Dermis microvascular lymphatic vessel endothelial cell (primary cell): ENCODE results near the gene NLGN1. TPM values are rescaled to one million over a fixed set of nuclear protein-coding genes. Genes with fewer than 3 reads are reported as not detected.
"Not testable (repeated sequence)": the region's sequence is repeated elsewhere in the genome, so short reads cannot be mapped to it uniquely, and the experiment has no call there.

ENCODE experiments used
- DNase-seq, 2 donors: peaks; one replicate each; pipeline versions ENCODE4 v3.0.0 to v3.0.0-alpha.2; 2010; ENCODE audit warnings: low read depth in 2 of 2
- total RNA-seq: library from RNA; depleted of rRNA; stranded (reverse); fragments of >200 nt; gene quantifications from 2 replicates; pipeline ENCODE4 v1.2.1, GENCODE V29; 2014

Gene NLGN1
- total RNA-seq, 1 donor from 2014 or later, result 0.51 TPM

DNA sequence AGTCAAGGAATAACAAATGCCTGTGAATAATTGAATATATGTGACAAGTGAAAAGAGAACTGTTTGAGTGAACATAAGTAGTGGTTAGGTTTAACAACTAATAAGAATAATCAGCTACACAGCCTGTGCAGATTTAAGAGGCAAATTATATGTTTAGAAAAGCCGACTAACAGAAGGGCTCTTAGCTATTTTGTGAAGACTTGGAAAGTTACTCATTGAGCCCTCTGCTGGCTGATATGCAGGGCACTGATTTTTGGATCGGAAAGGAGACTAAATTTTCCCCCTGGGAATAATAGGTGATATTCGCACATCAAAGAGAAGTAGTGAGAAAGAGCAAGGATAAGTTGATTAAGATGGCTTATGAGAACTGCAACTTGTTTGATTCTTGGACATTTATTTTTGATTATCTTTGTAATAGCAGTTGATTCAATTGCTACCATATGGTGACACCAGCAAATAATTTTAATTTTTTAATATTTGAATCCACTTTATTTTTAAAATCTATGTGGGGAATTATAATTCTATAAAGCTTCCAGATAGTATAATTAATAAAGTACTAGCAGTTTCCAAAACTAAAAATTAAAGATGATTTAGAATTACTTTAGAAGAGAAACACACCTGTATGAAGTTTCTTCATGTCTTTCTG, 156.2 kb downstream of the NLGN1 start:
- peak in 1 of 2 donors; percentile 18 for DNase-seq

DNA sequence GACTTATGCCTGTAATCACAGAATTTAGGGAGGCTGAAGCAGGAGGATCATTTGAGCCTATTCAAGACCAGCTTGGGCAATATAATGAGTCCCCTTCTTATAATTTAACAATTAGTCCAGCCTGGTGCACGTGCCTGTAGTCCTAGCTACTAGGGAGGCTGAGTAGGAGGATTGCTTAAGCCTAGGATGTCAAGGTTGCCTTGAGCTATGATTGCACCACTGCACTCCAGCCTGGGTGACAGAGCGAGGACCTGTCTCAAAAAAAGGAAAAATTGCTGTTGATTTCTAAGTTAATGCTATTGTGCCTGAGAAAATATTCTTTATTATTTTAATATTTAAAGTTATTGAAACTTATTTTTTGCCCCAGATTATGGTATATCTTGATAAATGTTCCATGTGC, 159.0 kb downstream of the NLGN1 start:
- no peak for DNase-seq

DNA sequence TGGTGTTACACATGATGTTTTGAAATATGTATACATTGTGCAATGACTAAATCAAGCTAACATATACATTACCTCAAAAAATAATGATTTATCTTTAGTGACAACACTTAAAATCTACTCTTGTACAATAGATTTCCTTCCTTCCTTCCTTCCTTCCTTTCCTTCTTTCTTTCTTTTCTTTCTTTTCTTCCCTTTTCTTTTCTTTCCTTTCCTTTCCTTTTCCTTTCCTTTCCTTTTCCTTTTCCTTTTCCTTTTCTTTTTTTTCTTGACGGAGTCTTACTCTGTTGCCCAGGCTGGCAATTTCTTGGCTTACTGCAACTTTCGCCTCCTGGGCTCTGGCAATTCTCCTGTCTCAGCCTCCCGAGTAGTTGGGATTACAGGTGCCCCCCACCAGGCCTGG, 170.5 kb downstream of the NLGN1 start:
- DNase-seq, result no peak

DNA sequence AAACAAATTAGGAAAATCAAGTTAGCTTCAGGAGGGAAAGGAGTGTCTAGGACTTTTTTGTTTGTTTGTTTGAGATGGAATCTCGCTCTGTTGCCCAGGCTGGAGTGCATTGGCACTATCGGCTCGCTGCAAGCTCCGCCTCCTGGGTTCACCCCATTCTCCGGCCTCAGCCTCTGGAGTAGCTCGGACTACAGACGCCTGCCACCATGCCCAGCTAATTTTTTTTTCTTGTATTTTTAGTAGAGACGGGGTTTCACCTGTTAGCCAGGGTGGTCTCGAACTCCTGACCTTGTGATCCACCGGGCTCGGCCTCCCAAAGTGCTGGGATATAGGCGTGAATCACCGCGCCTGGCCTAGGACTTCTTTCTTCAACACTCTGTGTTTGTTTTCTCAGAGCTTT, 171.1 kb downstream of the NLGN1 start:
- no peak for DNase-seq

- DNase-seq, result no peak
Observed at GRCh38 chr3:173583496-173583895, 186.0 kb downstream of the NLGN1 start.

- peak in 1 of 2 donors; percentile 48 for DNase-seq
Observed at GRCh38 chr3:173584093-173584837, 186.7 kb downstream of the NLGN1 start.

DNA sequence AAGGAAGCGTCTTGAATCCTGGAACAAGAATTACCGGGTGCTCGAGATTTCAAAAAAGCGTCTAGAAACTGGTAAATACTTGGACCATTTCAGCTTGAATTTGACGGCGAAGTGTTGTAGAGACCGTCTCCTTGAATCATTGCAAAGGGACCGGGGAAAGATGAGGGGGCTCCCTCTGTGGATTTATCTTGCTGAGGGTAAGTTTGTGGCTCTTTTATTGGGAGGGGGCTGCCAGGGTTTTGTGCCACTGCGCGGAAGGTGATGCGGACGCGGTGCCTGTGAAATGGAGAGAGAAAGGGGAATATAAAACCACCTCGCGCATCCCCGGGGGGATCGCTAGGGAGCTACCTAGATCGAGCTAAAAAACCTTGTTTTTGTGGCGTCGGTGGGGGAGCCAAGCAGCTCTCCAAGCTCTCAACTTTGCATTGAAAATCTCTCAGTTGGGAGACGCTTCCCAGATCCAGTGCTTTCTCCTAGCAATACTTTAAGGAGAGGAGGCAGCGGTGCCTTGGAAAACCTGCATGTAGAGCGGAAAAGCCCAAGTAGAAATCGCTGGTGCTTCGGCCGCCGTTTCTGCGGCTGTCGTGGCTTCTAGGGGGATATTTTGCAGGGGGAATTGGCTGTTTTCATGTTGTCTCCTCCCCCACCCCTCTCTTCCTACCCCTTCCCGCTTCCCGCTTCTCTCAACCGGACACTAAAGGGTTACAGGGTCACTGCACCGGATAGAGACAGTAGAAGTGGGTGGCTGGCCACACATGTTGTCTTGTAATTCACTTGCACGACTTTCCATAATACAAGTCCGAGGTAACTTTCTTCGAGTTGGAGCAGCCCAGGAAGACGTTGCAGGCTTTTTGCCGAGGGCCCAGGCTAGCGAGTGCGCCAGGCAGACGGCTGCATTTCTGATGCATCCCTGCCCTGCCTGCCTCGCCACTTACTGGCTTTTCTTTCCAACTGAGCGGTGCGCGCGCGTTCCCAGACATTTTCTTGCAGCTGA, 187.6 kb downstream of the NLGN1 start:
- DNase-seq, result peak in 1 of 2 donors; percentile 18

GRCh38 chr3:173586166-173586565, 188.6 kb downstream of the NLGN1 start:
- no peak for DNase-seq

- DNase-seq, result no peak
Observed at GRCh38 chr3:173587055-173587454, 189.5 kb downstream of the NLGN1 start.

DNA sequence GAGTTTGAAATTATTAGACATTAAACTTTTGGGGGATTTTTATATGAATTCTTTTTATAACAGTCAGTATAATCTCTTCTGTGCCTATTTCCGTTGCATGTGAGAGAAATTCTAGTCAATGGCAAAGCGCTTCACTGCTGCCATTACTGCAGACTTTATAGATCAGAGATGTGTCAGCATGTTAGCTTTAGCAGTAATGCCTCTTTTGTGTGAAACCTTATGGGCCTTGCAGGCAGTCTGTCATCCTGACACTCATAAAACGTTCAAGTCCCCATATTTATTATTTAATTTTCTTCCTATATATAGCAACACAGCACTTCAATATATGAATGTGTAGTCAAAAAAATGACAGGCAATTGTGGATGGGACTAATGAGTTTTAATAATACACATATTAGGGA, 191.0 kb downstream of the NLGN1 start:
- no peak for DNase-seq

GRCh38 chr3:173589116-173589515, 191.6 kb downstream of the NLGN1 start:
- no peak for DNase-seq

DNA sequence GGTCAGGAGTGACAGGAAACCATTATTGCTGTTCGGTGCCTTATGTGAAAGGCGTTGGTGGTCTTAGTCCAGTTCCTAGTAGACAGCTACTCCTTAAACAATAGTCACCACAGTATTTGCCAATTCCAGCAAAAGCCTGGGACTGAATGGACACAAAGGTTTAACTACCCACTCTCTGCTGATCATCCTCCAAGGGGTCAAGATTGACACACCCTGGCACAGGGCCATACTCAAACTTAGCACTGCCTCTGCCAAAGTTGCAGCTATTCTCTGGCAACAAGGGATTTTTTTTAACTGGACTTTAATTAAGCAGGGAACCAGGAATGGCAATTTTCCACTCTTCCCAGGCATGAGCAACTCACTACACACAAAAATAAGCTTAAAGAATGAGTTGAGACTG, 193.9 kb downstream of the NLGN1 start:
- DNase-seq, result no peak

DNA sequence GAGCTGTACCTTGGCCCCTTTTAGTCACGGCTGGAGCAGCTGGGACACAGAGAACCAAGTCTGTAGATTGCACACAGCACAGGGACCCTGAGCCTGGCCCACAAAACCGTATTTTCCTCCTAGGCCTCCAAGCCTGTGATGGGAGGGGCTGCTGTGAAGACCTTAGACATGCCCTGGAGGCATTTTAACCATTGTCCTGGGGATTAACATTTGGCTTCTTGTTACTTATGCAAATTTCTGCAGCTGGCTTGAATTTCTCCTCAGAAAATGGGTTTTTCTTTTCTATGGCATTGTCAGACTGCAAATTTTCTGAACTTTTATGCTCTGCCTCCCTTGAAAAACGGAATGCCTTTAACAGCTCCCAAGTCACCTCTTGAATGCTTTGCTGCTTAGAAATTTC, 197.3 kb downstream of the NLGN1 start:
- not testable (repeated sequence) for DNase-seq

GRCh38 chr3:173599673-173600072, 202.1 kb downstream of the NLGN1 start:
- DNase-seq, result no peak

- no peak for DNase-seq
Observed at GRCh38 chr3:173614522-173614921, 217.0 kb downstream of the NLGN1 start.

DNA sequence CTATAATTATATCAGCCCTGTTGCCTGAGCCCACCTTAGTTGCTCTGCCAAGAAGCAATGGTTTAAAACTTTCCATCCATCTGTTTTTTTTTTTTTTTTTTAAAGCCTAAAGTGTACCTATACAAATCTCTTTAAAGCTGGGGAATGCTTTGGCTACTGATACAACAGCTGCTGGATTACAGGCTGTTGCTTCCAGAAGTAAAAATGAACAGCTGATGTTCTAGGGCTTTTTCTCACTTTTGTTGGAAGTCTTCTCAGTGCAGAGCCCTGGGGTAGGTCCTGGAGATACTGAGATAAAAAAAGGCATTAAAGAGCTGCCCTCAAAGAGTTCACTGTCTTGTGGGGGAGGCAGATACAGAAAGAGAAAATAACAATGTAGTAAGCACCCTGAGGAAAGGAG, 218.1 kb downstream of the NLGN1 start:
- no peak for DNase-seq

DNA sequence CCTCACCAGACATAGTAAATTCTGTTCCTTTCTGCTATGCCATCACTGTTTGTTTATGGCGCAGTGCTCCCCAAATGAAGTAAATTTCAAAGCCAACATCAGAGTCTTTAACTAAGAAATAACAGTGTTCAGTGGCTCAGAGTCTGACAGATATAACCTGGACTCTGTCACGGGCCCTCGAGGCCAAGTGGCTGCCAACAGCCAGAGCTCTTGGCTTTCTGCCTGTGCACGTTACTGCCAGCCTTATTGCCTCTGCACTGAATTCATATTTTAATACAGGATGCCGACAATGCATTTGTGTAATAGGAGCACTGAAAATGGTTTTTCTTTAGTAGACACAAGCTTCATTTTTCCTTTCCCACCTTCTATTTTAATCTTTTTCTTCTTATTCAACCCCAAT, 219.9 kb downstream of the NLGN1 start:
- no peak for DNase-seq

- no peak for DNase-seq
Observed at GRCh38 chr3:173618148-173618547, 220.6 kb downstream of the NLGN1 start.

GRCh38 chr3:173618703-173619102, 221.2 kb downstream of the NLGN1 start:
- DNase-seq, result no peak

DNA sequence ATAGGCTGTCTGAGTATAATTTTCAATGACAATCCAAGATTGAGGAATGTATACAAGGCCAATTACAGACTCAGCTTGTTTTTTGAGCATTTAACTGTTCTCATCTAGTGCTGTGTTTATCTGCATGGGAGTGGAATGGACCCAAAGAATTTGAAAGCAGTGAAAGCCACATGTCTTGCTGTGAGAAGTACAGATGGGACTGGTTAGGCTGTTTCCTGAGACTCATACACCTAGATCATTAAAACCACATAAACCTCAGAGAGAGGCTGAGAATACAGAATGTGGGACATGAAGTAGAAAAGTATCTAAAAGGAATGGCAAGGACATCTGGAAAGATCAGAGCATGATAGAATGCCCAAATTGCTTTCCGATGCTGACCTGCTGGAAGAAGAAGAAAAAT, 224.6 kb downstream of the NLGN1 start:
- DNase-seq, result no peak

GRCh38 chr3:173624086-173624485, 226.5 kb downstream of the NLGN1 start:
- DNase-seq, result no peak

GRCh38 chr3:173630849-173631248, 233.3 kb downstream of the NLGN1 start:
- DNase-seq, result no peak
